ENCODE measurements around the gene FCSK. TPM values are rescaled to one million over a fixed set of nuclear protein-coding genes. Genes with fewer than 3 reads are reported as not detected.
"Not testable (repeated sequence)": the region's sequence is repeated elsewhere in the genome, so short reads cannot be mapped to it uniquely, and the experiment has no call there.

FCSK gene
- total and polyA plus RNA-seq, 4 donors: 12.0 to 24.1 (median 14.2) TPM

DNA sequence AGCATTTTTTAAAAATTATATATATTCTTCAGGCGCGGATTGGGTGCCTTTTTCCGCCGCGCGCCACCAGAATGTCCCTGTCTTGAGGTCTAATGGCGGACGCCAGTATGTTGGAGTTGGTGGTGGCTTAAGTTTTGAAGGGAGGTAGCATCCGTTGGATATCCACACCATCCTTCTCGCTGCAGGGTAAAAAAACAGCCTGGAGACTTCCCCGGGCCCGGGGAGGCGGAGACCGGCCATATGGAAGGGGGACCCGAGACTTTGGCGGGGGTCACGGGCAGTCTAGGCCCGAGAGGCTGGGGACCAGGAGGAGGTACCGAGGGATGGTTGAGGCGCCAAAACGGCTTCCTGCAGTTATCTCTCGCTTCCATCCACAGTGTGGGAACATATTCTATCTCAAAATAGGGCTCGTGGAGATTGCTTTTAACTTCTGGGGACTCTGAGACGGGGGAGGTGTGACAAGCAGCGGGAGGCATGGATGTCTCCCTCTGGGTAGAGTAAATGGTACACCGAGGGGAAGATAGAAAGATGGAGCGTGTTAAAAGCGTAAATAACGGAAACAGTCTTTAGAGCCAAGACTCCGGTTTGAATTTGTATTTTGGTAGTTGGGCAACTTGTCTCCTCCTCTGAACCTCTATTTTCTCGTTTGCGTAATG is 69.5 kb downstream of the FCSK start, which contains the start of gene SF3B3:
Gene SF3B3, plus strand, starts transcription at position 74 of the 656 bp plus-strand sequence. CDS start 2,841 bp downstream, outside the sequence.
- TF ChIP-seq, protein P1, sequence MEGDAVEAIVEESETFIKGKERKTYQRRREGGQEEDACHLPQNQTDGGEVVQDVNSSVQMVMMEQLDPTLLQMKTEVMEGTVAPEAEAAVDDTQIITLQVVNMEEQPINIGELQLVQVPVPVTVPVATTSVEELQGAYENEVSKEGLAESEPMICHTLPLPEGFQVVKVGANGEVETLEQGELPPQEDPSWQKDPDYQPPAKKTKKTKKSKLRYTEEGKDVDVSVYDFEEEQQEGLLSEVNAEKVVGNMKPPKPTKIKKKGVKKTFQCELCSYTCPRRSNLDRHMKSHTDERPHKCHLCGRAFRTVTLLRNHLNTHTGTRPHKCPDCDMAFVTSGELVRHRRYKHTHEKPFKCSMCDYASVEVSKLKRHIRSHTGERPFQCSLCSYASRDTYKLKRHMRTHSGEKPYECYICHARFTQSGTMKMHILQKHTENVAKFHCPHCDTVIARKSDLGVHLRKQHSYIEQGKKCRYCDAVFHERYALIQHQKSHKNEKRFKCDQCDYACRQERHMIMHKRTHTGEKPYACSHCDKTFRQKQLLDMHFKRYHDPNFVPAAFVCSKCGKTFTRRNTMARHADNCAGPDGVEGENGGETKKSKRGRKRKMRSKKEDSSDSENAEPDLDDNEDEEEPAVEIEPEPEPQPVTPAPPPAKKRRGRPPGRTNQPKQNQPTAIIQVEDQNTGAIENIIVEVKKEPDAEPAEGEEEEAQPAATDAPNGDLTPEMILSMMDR (IDR thresholded peaks at IDR 0.05; ENCODE audit: control extremely low read depth, extremely low read depth): no peak
- H3K27ac ChIP-seq (ENCODE audit: low read depth in 1 of 2, low read length in 1 of 2): peak within 1 kb of the TSS; percentile 85 to 91

DNA sequence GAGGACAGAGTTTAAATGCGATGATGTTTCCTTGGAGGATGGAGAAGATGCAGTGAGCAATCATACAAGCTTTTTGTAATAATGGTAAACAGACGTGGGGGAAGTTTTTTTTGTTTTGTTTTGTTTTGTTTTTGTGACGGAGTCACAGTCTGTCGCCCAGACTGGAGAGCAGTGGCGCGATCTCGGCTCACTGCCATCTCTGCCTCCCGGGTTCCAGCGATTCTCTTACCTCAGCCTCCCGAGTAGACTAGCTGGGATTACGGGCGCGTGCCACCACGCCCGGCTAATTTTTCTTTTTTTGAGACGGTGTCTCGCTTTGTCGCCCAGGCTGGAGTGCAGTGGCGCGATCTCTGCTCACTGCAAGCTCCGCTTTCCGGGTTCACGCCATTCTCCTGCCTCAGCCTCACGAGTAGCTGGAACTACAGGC is 70.0 kb downstream of the FCSK start:
- not testable (repeated sequence) for H3K9me3 ChIP-seq (ENCODE audit: control insufficient read depth in 4 of 4, insufficient read depth in 3 of 4, low read length in 3 of 4); ATAC-seq (ENCODE audit: insufficient read depth, low FRiP score); H3K27me3 ChIP-seq (ENCODE audit: control insufficient read depth in 3 of 3, insufficient read depth in 3 of 3, low read length in 2 of 3)
- DNase-seq: peak in 1 of 3 donors; percentile 42
- H3K27ac ChIP-seq (ENCODE audit: low read depth in 1 of 2, low read length in 1 of 2): peak overlapping the region; percentile 85 to 91
- H3K4me1 ChIP-seq (ENCODE audit: control insufficient read depth in 5 of 5, insufficient read depth in 5 of 5, low read length in 5 of 5): peaks cover 3 to 33% (median 11%) of the 10 kb centered on the region in 5 donors
- 1 to 2% methylated on average over 24 of the region's 24 CpGs for WGBS, 2 donors
- peak overlapping the region; percentile 89 for H3K4me3 ChIP-seq
- H3K36me3 ChIP-seq (ENCODE audit: control insufficient read depth in 4 of 4, insufficient read depth in 4 of 4, low read length in 4 of 4): peaks cover 0 to 19% (median 12%) of the 10 kb centered on the region in 4 donors
- H3K9ac ChIP-seq (ENCODE audit: insufficient read depth in 1 of 2, low read length in 2 of 2): peak overlapping the region; percentile 92 to 97

More for the DNA sequence above, 69.5 kb downstream of the FCSK start, which contains the start of gene SF3B3:
- peaks cover 3 to 33% (median 11%) of the 10 kb centered on the region in 5 donors for H3K4me1 ChIP-seq (ENCODE audit: control insufficient read depth in 5 of 5, insufficient read depth in 5 of 5, low read length in 5 of 5)
- H3K36me3 ChIP-seq (ENCODE audit: control insufficient read depth in 4 of 4, insufficient read depth in 4 of 4, low read length in 4 of 4): peaks cover 0 to 15% (median 8%) of the 10 kb centered on the region in 4 donors
- H3K9ac ChIP-seq (ENCODE audit: insufficient read depth in 1 of 2, low read length in 2 of 2): peak within 1 kb of the TSS; percentile 92 to 97
- ATAC-seq (ENCODE audit: insufficient read depth, low FRiP score) (peak; percentile 89), DNase-seq (peak in 1 of 3 donors; percentile 78)
- peak within 1 kb of the TSS; percentile 89 for H3K4me3 ChIP-seq
- H3K9me3 ChIP-seq (ENCODE audit: control insufficient read depth in 4 of 4, insufficient read depth in 3 of 4, low read length in 3 of 4): no peaks in the 10 kb centered on the region
- 0% methylated on average over 32 of the region's 32 CpGs for WGBS, 2 donors
- H3K27me3 ChIP-seq (ENCODE audit: control insufficient read depth in 3 of 3, insufficient read depth in 3 of 3, low read length in 2 of 3): no peaks in the 10 kb centered on the region

DNA sequence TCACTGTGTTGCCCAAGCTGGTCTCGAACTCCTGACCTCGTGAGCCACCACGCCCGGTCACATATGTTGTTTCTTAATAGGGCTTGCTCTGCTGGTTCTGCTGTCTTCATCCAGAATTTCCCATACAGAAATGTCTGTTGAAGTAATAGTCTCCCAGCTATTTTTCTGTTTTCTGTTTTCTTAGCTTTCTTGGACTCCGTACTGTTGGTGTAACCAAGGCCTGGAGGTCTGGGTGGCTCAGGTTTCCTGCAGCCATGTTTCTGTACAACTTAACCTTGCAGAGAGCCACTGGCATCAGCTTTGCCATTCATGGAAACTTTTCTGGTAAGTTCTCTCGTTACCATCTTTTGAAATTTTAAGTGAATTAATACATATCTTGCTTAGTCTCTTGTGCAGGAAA is 72.0 kb downstream of the FCSK start:
- Histone ChIP-seq H3K9me3 (ENCODE audit: control insufficient read depth in 4 of 4, insufficient read depth in 3 of 4, low read length in 3 of 4) (no peaks in the 10 kb centered on the region), H3K4me3 (no peak overlapping the region), H3K9ac (ENCODE audit: insufficient read depth in 1 of 2, low read length in 2 of 2) (no peak overlapping the region), H3K4me1 (ENCODE audit: control insufficient read depth in 5 of 5, insufficient read depth in 5 of 5, low read length in 5 of 5) (peaks cover 3 to 33% (median 11%) of the 10 kb centered on the region in 5 donors), H3K36me3 (ENCODE audit: control insufficient read depth in 4 of 4, insufficient read depth in 4 of 4, low read length in 4 of 4) (peaks cover 6 to 30% (median 19%) of the 10 kb centered on the region in 4 donors), H3K27me3 (ENCODE audit: control insufficient read depth in 3 of 3, insufficient read depth in 3 of 3, low read length in 2 of 3) (no peaks in the 10 kb centered on the region), H3K27ac (ENCODE audit: low read depth in 1 of 2, low read length in 1 of 2) (no peak overlapping the region)
- TF ChIP-seq, protein P1 (IDR thresholded peaks at IDR 0.05; ENCODE audit: control extremely low read depth, extremely low read depth): no peak
- 66 to 70% methylated on average over 6 of the region's 6 CpGs for WGBS, 2 donors
- DNase-seq (no peak), ATAC-seq (ENCODE audit: insufficient read depth, low FRiP score) (no peak)

DNA sequence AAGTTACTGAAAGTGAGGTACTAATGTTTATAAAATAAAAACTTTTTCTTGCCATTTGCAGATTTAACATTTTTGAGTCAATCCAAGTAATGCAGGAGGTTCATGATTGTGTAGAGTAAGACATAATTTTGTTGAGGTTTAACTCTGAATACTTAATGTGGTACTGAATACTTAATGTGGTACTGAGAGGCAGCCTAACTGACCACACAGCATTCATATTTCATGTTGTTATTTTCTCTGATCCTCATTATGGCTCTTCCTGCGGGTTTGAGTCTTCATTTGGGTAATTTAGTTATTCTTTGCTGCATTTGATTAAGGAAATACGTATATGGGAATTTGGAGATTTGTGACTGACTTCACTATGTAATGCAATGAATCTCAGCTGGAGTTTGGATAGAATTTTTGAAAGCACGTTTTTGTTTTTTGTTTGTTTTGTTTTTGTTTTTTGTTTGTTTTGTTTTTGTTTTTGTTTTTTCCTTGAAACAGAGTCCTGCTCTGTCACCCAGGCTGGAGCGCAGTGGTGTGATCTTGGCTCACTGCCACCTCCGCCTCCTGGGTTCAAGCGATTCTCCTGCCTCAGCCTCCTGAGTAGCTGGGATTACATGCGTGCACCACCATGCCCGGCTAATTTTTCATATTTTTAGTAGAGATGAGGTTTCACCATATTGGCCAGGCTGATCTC is 73.1 kb downstream of the FCSK start:
- no peak overlapping the region for H3K4me3 ChIP-seq
- no peaks in the 10 kb centered on the region for H3K27me3 ChIP-seq (ENCODE audit: control insufficient read depth in 3 of 3, insufficient read depth in 3 of 3, low read length in 2 of 3)
- WGBS, 2 donors: 79 to 85% methylated on average over 8 of the region's 8 CpGs
- TF ChIP-seq, protein P1 (IDR thresholded peaks at IDR 0.05; ENCODE audit: control extremely low read depth, extremely low read depth): no peak
- H3K4me1 ChIP-seq (ENCODE audit: control insufficient read depth in 5 of 5, insufficient read depth in 5 of 5, low read length in 5 of 5): peaks cover 0 to 29% (median 10%) of the 10 kb centered on the region in 5 donors
- no peak overlapping the region for H3K9ac ChIP-seq (ENCODE audit: insufficient read depth in 1 of 2, low read length in 2 of 2)
- H3K9me3 ChIP-seq (ENCODE audit: control insufficient read depth in 4 of 4, insufficient read depth in 3 of 4, low read length in 3 of 4): no peaks in the 10 kb centered on the region
- DNase-seq: no peak
- peaks cover 13 to 38% (median 26%) of the 10 kb centered on the region in 4 donors for H3K36me3 ChIP-seq (ENCODE audit: control insufficient read depth in 4 of 4, insufficient read depth in 4 of 4, low read length in 4 of 4)
- no peak for ATAC-seq (ENCODE audit: insufficient read depth, low FRiP score)
- H3K27ac ChIP-seq (ENCODE audit: low read depth in 1 of 2, low read length in 1 of 2): no peak overlapping the region
